GM06990 (cell line): ENCODE measurements around the gene MUC5AC.

Experiments
- DNase-seq: peaks from one replicate; pipeline ENCODE4 v3.0.0-alpha.2; 2011; ENCODE audit not compliant: insufficient read length; ENCODE audit errors: extremely low read depth
- H3K27me3 ChIP-seq: replicated peaks from 2 replicates; pipeline ENCODE4 v1.6.0; 2011; ENCODE audit warnings: low read length; ENCODE audit not compliant: control insufficient read depth, insufficient read depth
- H3K36me3 ChIP-seq: 2 replicates; pipeline ENCODE4 v1.5.1; 2011; ENCODE audit warnings: low read length; ENCODE audit not compliant: control insufficient read depth, insufficient read depth
- H3K4me3 ChIP-seq: replicated peaks from 2 replicates; pipeline ENCODE4 v1.5.1; 2011; ENCODE audit warnings: low read depth, mild to moderate bottlenecking, control low read depth, low read length
- CTCF ChIP-seq: IDR thresholded peaks from 2 replicates; pipeline ENCODE4 v1.5.1; 2011; ENCODE audit warnings: low read length, control low read depth, mild to moderate bottlenecking, inconsistent platforms; ENCODE audit not compliant: insufficient read depth, poor library complexity, severe bottlenecking

The MUC5AC gene

GRCh38 chr11:1192741-1193325, 35.1 kb downstream of the MUC5AC start:
- no peak overlapping the region for H3K4me3 ChIP-seq
- peak; percentile 1 for DNase-seq
- H3K36me3 ChIP-seq, result no peaks in the 10 kb centered on the region
- no peaks in the 10 kb centered on the region for H3K27me3 ChIP-seq
- TF ChIP-seq CTCF, result no peak

- H3K4me3 ChIP-seq, result no peak overlapping the region
Measured at GRCh38 chr11:1193326-1194230, 35.8 kb downstream of the MUC5AC start.

GRCh38 chr11:1194231-1194976, 36.7 kb downstream of the MUC5AC start:
- Histone ChIP-seq H3K27me3 (no peaks in the 10 kb centered on the region), H3K4me3 (no peak overlapping the region), H3K36me3 (no peaks in the 10 kb centered on the region)
- peak; percentile 4 for DNase-seq
- TF ChIP-seq CTCF, result no peak

More at GRCh38 chr11:1193326-1194230, 35.8 kb downstream of the MUC5AC start:
- no peak for TF ChIP-seq CTCF
- Histone ChIP-seq H3K27me3 (no peaks in the 10 kb centered on the region), H3K36me3 (no peaks in the 10 kb centered on the region)
- DNase-seq, result peak; percentile 4

- Histone ChIP-seq H3K36me3 (no peaks in the 10 kb centered on the region), H3K4me3 (no peak overlapping the region), H3K27me3 (no peaks in the 10 kb centered on the region)
- no peak for TF ChIP-seq CTCF
- DNase-seq, result no peak
Measured at GRCh38 chr11:1194977-1195681, 37.4 kb downstream of the MUC5AC start.

GRCh38 chr11:1195682-1196515, 38.1 kb downstream of the MUC5AC start:
- no peak overlapping the region for H3K4me3 ChIP-seq
- DNase-seq, result peak; percentile 1
- no peaks in the 10 kb centered on the region for H3K27me3 ChIP-seq
- no peak for TF ChIP-seq CTCF
- H3K36me3 ChIP-seq, result no peaks in the 10 kb centered on the region
